Measurements from ENCODE around the gene HID1.
"Not testable (repeated sequence)": the region's sequence is repeated elsewhere in the genome, so short reads cannot be mapped to it uniquely, and the experiment has no call there.

The HID1 gene

GRCh38 chr17:75001915-75002843 is 29.6 kb upstream of the HID1 start:
- no peak for DNase-seq (ENCODE audit: low read depth)
- no peak overlapping the region for H3K4me3 ChIP-seq (ENCODE audit: low read depth, low read length)

- no peak for DNase-seq (ENCODE audit: low read depth)
- no peak overlapping the region for H3K4me3 ChIP-seq (ENCODE audit: low read depth, low read length)
Measured at GRCh38 chr17:74999523-74999922, 27.0 kb upstream of the HID1 start.

GRCh38 chr17:74998783-74999182 is 26.2 kb upstream of the HID1 start:
- no peak overlapping the region for H3K4me3 ChIP-seq (ENCODE audit: low read depth, low read length)
- DNase-seq (ENCODE audit: low read depth), result no peak

- DNase-seq (ENCODE audit: low read depth), result no peak
- H3K4me3 ChIP-seq (ENCODE audit: low read depth, low read length), result no peak overlapping the region
Measured at GRCh38 chr17:74995847-74996246, 23.3 kb upstream of the HID1 start.

GRCh38 chr17:74994440-74994839 is 21.9 kb upstream of the HID1 start:
- H3K4me3 ChIP-seq (ENCODE audit: low read depth, low read length), result no peak overlapping the region
- no peak for DNase-seq (ENCODE audit: low read depth)

- no peak overlapping the region for H3K4me3 ChIP-seq (ENCODE audit: low read depth, low read length)
- DNase-seq (ENCODE audit: low read depth), result no peak
Measured at GRCh38 chr17:74992223-74992622, 19.7 kb upstream of the HID1 start.

GRCh38 chr17:74990581-74991105 is 18.1 kb upstream of the HID1 start:
- no peak overlapping the region for H3K4me3 ChIP-seq (ENCODE audit: low read depth, low read length)
- no peak for DNase-seq (ENCODE audit: low read depth)

GRCh38 chr17:74987909-74988711 is 15.6 kb upstream of the HID1 start:
- peak; percentile 71 for DNase-seq (ENCODE audit: low read depth)
- H3K4me3 ChIP-seq (ENCODE audit: low read depth, low read length), result peak overlapping the region; percentile 72

GRCh38 chr17:74987418-74987908 is 14.9 kb upstream of the HID1 start, which contains the start of gene CDR2L:
Gene CDR2L (plus strand): TSS chr17:74987632. CDS start chr17:74988044, 412 bp downstream.
- peak within 1 kb of the TSS; percentile 72 for H3K4me3 ChIP-seq (ENCODE audit: low read depth, low read length)
- DNase-seq (ENCODE audit: low read depth), result peak; percentile 77

GRCh38 chr17:74986206-74986576 is 13.6 kb upstream of the HID1 start:
- DNase-seq (ENCODE audit: low read depth), result no peak
- no peak overlapping the region for H3K4me3 ChIP-seq (ENCODE audit: low read depth, low read length)

GRCh38 chr17:74982663-74983313 is 10.2 kb upstream of the HID1 start:
- H3K4me3 ChIP-seq (ENCODE audit: low read depth, low read length), result peak overlapping the region; percentile 63
- DNase-seq (ENCODE audit: low read depth), result not testable (repeated sequence)

- peak overlapping the region; percentile 63 for H3K4me3 ChIP-seq (ENCODE audit: low read depth, low read length)
- DNase-seq (ENCODE audit: low read depth), result no peak
Measured at GRCh38 chr17:74981979-74982662, 9.6 kb upstream of the HID1 start.

- DNase-seq (ENCODE audit: low read depth), result no peak
- H3K4me3 ChIP-seq (ENCODE audit: low read depth, low read length), result peak overlapping the region; percentile 63
Measured at GRCh38 chr17:74981318-74981978, 8.9 kb upstream of the HID1 start.

GRCh38 chr17:74979408-74980146 is 7.0 kb upstream of the HID1 start:
- no peak for DNase-seq (ENCODE audit: low read depth)
- H3K4me3 ChIP-seq (ENCODE audit: low read depth, low read length), result no peak overlapping the region

GRCh38 chr17:74978240-74978639 is 5.7 kb upstream of the HID1 start:
- H3K4me3 ChIP-seq (ENCODE audit: low read depth, low read length), result no peak overlapping the region
- DNase-seq (ENCODE audit: low read depth), result no peak

GRCh38 chr17:74977802-74978201 is 5.2 kb upstream of the HID1 start:
- DNase-seq (ENCODE audit: low read depth), result no peak
- no peak overlapping the region for H3K4me3 ChIP-seq (ENCODE audit: low read depth, low read length)

- DNase-seq (ENCODE audit: low read depth), result no peak
- no peak overlapping the region for H3K4me3 ChIP-seq (ENCODE audit: low read depth, low read length)
Measured at GRCh38 chr17:74975943-74976342, 3.4 kb upstream of the HID1 start.

- peak overlapping the region; percentile 21 for H3K4me3 ChIP-seq (ENCODE audit: low read depth, low read length)
Measured at GRCh38 chr17:74972973-74973328, 392 bp upstream of the HID1 start.

More at GRCh38 chr17:74972973-74973328, 392 bp upstream of the HID1 start:
- DNase-seq (ENCODE audit: low read depth), result no peak

All from skeletal muscle cell (primary cell).